Keratinocyte (primary cell): ENCODE measurements around the gene PTPN14. TPM values are rescaled to one million over a fixed set of nuclear protein-coding genes. Genes with fewer than 3 reads are reported as not detected.

ENCODE experiments used
- DNase-seq: peaks from one replicate; pipeline ENCODE4 v3.0.0-alpha.2; 2011; ENCODE audit warnings: low read depth, missing footprints, low spot score
- FAIRE-seq: peaks from 2 replicates; lab custom pipeline; 2011; peaks lifted over from hg19 to GRCh38; lab: Jason Lieb, UNC
- H2AFZ ChIP-seq: 2 replicates; pipeline ENCODE4 v1.6.0; 2012; ENCODE audit warnings: low read length, control low read depth, inconsistent platforms; ENCODE audit not compliant: control insufficient read depth
- H3K27ac ChIP-seq: 2 replicates; pipeline ENCODE4 v1.5.1; 2011; ENCODE audit warnings: low read length; ENCODE audit not compliant: control insufficient read depth, insufficient read depth
- H3K27me3 ChIP-seq: 3 replicates; pipeline ENCODE4 v1.6.0; 2011; ENCODE audit warnings: low read length; ENCODE audit not compliant: control insufficient read depth, insufficient read depth; ENCODE audit errors: extremely low read depth
- H3K36me3 ChIP-seq, 2 experiments: 2 replicates in 1 of 2; 3 replicates in 1 of 2; pipeline ENCODE4 v1.5.1; 2011; ENCODE audit warnings: low read length in 2 of 2, mild to moderate bottlenecking in 1 of 2; ENCODE audit not compliant: control insufficient read depth in 2 of 2, insufficient read depth in 2 of 2; ENCODE audit errors: extremely low read depth in 1 of 2
- H3K4me1 ChIP-seq: 3 replicates; pipeline ENCODE4 v1.5.1; 2011; ENCODE audit warnings: low read length; ENCODE audit not compliant: control insufficient read depth, insufficient read depth; ENCODE audit errors: extremely low read depth
- H3K4me2 ChIP-seq: 3 replicates; pipeline ENCODE4 v1.6.0; 2011; ENCODE audit warnings: low read depth, low read length; ENCODE audit not compliant: control insufficient read depth, insufficient read depth; ENCODE audit errors: extremely low read depth
- H3K4me3 ChIP-seq, 3 experiments: fragments of 200-600 bp in 1 of 3; sonication (generic) in 1 of 3; 2 replicates in 2 of 3; 3 replicates in 1 of 3; pipeline ENCODE4 v1.5.1; 2011 to 2016; ENCODE audit warnings: low read length in 3 of 3, mild to moderate bottlenecking in 3 of 3, control low read depth in 2 of 3, inconsistent platforms in 1 of 3, low read depth in 1 of 3, mixed read lengths in 1 of 3, mixed run types in 1 of 3, moderate library complexity in 1 of 3; ENCODE audit not compliant: control insufficient read depth in 2 of 3, insufficient read depth in 2 of 3; ENCODE audit errors: extremely low read depth in 1 of 3
- H3K79me2 ChIP-seq: 2 replicates; pipeline ENCODE4 v1.6.0; 2012; ENCODE audit warnings: low read length; ENCODE audit not compliant: control insufficient read depth, insufficient read depth
- H3K9ac ChIP-seq: 3 replicates; pipeline ENCODE4 v1.6.0; 2011; ENCODE audit warnings: low read length; ENCODE audit not compliant: control insufficient read depth, insufficient read depth; ENCODE audit errors: extremely low read depth
- H3K9me1 ChIP-seq: 3 replicates; pipeline ENCODE4 v1.6.0; 2011; ENCODE audit warnings: low read length; ENCODE audit not compliant: control insufficient read depth, insufficient read depth; ENCODE audit errors: extremely low read depth
- H3K9me3 ChIP-seq: 2 replicates; pipeline ENCODE4 v1.5.1; 2012; ENCODE audit warnings: low read depth, low read length; ENCODE audit not compliant: control insufficient read depth
- H4K20me1 ChIP-seq: 3 replicates; pipeline ENCODE4 v1.6.0; 2011; ENCODE audit warnings: low read length; ENCODE audit not compliant: control insufficient read depth, insufficient read depth; ENCODE audit errors: extremely low read depth
- CTCF ChIP-seq, 3 experiments: IDR thresholded peaks in 1 of 3; conservative IDR thresholded peaks in 1 of 3; optimal IDR thresholded peaks in 1 of 3; 2 replicates in 2 of 3; 3 replicates in 1 of 3; pipeline versions ENCODE3 to v1.5.1; 2011; ENCODE audit warnings: low read length in 3 of 3, mild to moderate bottlenecking in 3 of 3, moderate library complexity in 2 of 3, control low read depth in 1 of 3, inconsistent platforms in 1 of 3; ENCODE audit not compliant: insufficient read depth in 2 of 3; ENCODE audit errors: extremely low read depth in 1 of 3
- EZH2 ChIP-seq: IDR thresholded peaks from one replicate; pipeline ENCODE4 v1.6.1; 2012; ENCODE audit warnings: inconsistent platforms, mild to moderate bottlenecking, low read length, moderate library complexity
- dilution Hi-C: fragments of 300-500 bp; cut with MboI; formaldehyde crosslinking; loops from one replicate; pipeline ENCODE4 v1.7.0; 2020; ENCODE audit warnings: low sequenced_read_pairs; ENCODE audit not compliant: extremely low pct_ligation_motif_present
- polyA plus RNA-seq, 5 experiments: library from polyadenylated mRNA; depleted of rRNA in 3 of 5; stranded (reverse) in 3 of 5; stranded (forward) in 1 of 5; unstranded in 1 of 5; fragments of >200 nt; gene quantifications; 1 replicate in 1 of 5; 2 replicates in 3 of 5; 3 replicates in 1 of 5; pipeline versions ENCODE4 v1.2.1 to v1.2.3, GENCODE V29; 2011 to 2012; ENCODE audit warnings: missing spikeins in 2 of 5, low read depth in 1 of 5, low replicate concordance in 1 of 5

Gene PTPN14
- polyA plus RNA-seq, 1 donor (not counting 4 experiments of a cell fraction or from before 2014, with no cell fraction given), result 29.9 TPM

- H3K36me3 ChIP-seq, result peaks cover 7 to 9% of the 10 kb centered on the region in 2 experiments
- no peaks in the 10 kb centered on the region for H3K27me3 ChIP-seq
- FAIRE-seq, result no peak
- no peak for TF ChIP-seq EZH2
- no peak for TF ChIP-seq CTCF (optimal IDR thresholded peaks at IDR 0.05 in 1 of 3, IDR thresholded peaks at IDR 0.05 in 1 of 3, conservative IDR thresholded peaks at IDR 0.05 in 1 of 3; ENCODE audit: extremely low read depth in 1 of 3, insufficient read depth in 2 of 3, low read length in 3 of 3)
- H3K9ac ChIP-seq, result no peak overlapping the region
- H3K4me1 ChIP-seq, result peaks cover 23% of the 10 kb centered on the region
- no peaks in the 10 kb centered on the region for H4K20me1 ChIP-seq
- DNase-seq, result no peak
- no peaks in the 10 kb centered on the region for H3K79me2 ChIP-seq
- H3K27ac ChIP-seq, result no peak overlapping the region
- H3K4me3 ChIP-seq, result no peak overlapping the region
- dilution Hi-C loops, result no loop called here
- H3K4me2 ChIP-seq, result no peak overlapping the region
- no peak overlapping the region for H2AFZ ChIP-seq
- H3K9me3 ChIP-seq, result no peaks in the 10 kb centered on the region
- no peaks in the 10 kb centered on the region for H3K9me1 ChIP-seq
Observed at GRCh38 chr1:214335567-214335966, 215.8 kb downstream of the PTPN14 start.

GRCh38 chr1:214332946-214333798, 218.2 kb downstream of the PTPN14 start:
- dilution Hi-C loops, result no loop called here
- Histone ChIP-seq H4K20me1 (no peaks in the 10 kb centered on the region), H3K27me3 (no peaks in the 10 kb centered on the region), H3K9me3 (no peaks in the 10 kb centered on the region), H3K4me3 (no peak overlapping the region), H3K4me2 (no peak overlapping the region), H3K9ac (no peak overlapping the region), H3K27ac (no peak overlapping the region), H3K9me1 (no peaks in the 10 kb centered on the region), H3K36me3 (peaks cover 7 to 11% of the 10 kb centered on the region in 2 experiments), H2AFZ (no peak overlapping the region), H3K79me2 (no peaks in the 10 kb centered on the region), H3K4me1 (peaks cover 41% of the 10 kb centered on the region)
- TF ChIP-seq EZH2 (no peak), CTCF (optimal IDR thresholded peaks at IDR 0.05 in 1 of 3, IDR thresholded peaks at IDR 0.05 in 1 of 3, conservative IDR thresholded peaks at IDR 0.05 in 1 of 3; ENCODE audit: extremely low read depth in 1 of 3, insufficient read depth in 2 of 3, low read length in 3 of 3) (peak; percentile 79 to 90 (median 81))
- FAIRE-seq (no peak), DNase-seq (no peak)
